DND-41 (cell line): ENCODE measurements around the gene OR5B21.

Source experiments
- ATAC-seq: fragments of 200-7000 bp; cut with Tn5 transposase; 3 replicates; pipeline ENCODE4 v1.9.1; 2021; ENCODE audit warnings: low read depth; ENCODE audit not compliant: insufficient read depth
- DNase-seq: peaks from one replicate; pipeline ENCODE4 v3.0.0-alpha.2; 2020
- H2AFZ ChIP-seq: 2 replicates; pipeline ENCODE4 v1.6.0; 2012; ENCODE audit warnings: low read depth, low read length
- H3K27ac ChIP-seq: 2 replicates; pipeline ENCODE4 v1.5.1; 2012; ENCODE audit warnings: low read length, inconsistent platforms
- H3K27me3 ChIP-seq: fragments of 200-600 bp; sonication (generic); 2 replicates; pipeline ENCODE4 v1.6.0; 2012; ENCODE audit warnings: low read length, mild to moderate bottlenecking, inconsistent platforms; ENCODE audit not compliant: insufficient read depth, poor library complexity
- H3K36me3 ChIP-seq: 2 replicates; pipeline ENCODE4 v1.5.1; 2012; ENCODE audit warnings: low read length, inconsistent platforms; ENCODE audit not compliant: insufficient read depth
- H3K4me1 ChIP-seq: 2 replicates; pipeline ENCODE4 v1.5.1; 2012; ENCODE audit warnings: mild to moderate bottlenecking, low read length; ENCODE audit not compliant: insufficient read depth
- H3K4me2 ChIP-seq: 2 replicates; pipeline ENCODE4 v1.6.0; 2012; ENCODE audit warnings: mild to moderate bottlenecking, moderate library complexity, low read length, inconsistent platforms; ENCODE audit not compliant: insufficient read depth
- H3K4me3 ChIP-seq, 2 experiments: fragments of 200-600 bp in 1 of 2; shearing (Covaris generic) in 1 of 2; 2 replicates each; pipeline ENCODE4 v1.5.1; 2012 to 2016; ENCODE audit warnings: inconsistent platforms in 2 of 2, low read length in 2 of 2, mild to moderate bottlenecking in 2 of 2, low read depth in 1 of 2, moderate library complexity in 1 of 2
- H3K79me2 ChIP-seq: 2 replicates; pipeline ENCODE4 v1.6.0; 2012; ENCODE audit warnings: low read length, inconsistent platforms; ENCODE audit not compliant: insufficient read depth
- H3K9ac ChIP-seq: 2 replicates; pipeline ENCODE4 v1.6.0; 2012; ENCODE audit warnings: low read depth, mild to moderate bottlenecking, inconsistent platforms, low read length, moderate library complexity
- H3K9me3 ChIP-seq: 2 replicates; pipeline ENCODE4 v1.5.1; 2012; ENCODE audit warnings: low read length, moderate library complexity, mild to moderate bottlenecking, inconsistent platforms; ENCODE audit not compliant: insufficient read depth, severe bottlenecking
- H4K20me1 ChIP-seq: 2 replicates; pipeline ENCODE4 v1.6.0; 2012; ENCODE audit warnings: low read length; ENCODE audit not compliant: insufficient read depth
- EZH2 ChIP-seq: IDR thresholded peaks from 3 replicates; pipeline ENCODE4 v1.6.1; 2012; ENCODE audit warnings: borderline replicate concordance, low read depth, mild to moderate bottlenecking, moderate library complexity, low read length, inconsistent platforms; ENCODE audit not compliant: severe bottlenecking
- TF ChIP-seq, protein P1 (sequence below): IDR thresholded peaks from 2 replicates; pipeline ENCODE4 v1.5.1; 2012; ENCODE audit warnings: borderline replicate concordance, low read length, moderate library complexity, mild to moderate bottlenecking; ENCODE audit not compliant: poor library complexity, severe bottlenecking; ENCODE audit errors: extremely low read depth

The OR5B21 gene

GRCh38 chr11:58509748-58510147 lies 1.8 kb upstream of the OR5B21 start:
- no peak overlapping the region for H3K4me3 ChIP-seq
- DNase-seq (no peak), ATAC-seq (no peak)
- TF ChIP-seq, protein P1, sequence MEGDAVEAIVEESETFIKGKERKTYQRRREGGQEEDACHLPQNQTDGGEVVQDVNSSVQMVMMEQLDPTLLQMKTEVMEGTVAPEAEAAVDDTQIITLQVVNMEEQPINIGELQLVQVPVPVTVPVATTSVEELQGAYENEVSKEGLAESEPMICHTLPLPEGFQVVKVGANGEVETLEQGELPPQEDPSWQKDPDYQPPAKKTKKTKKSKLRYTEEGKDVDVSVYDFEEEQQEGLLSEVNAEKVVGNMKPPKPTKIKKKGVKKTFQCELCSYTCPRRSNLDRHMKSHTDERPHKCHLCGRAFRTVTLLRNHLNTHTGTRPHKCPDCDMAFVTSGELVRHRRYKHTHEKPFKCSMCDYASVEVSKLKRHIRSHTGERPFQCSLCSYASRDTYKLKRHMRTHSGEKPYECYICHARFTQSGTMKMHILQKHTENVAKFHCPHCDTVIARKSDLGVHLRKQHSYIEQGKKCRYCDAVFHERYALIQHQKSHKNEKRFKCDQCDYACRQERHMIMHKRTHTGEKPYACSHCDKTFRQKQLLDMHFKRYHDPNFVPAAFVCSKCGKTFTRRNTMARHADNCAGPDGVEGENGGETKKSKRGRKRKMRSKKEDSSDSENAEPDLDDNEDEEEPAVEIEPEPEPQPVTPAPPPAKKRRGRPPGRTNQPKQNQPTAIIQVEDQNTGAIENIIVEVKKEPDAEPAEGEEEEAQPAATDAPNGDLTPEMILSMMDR, result no peak
- TF ChIP-seq EZH2, result no peak
- no peak overlapping the region for H2AFZ ChIP-seq
- no peaks in the 10 kb centered on the region for H4K20me1 ChIP-seq
- H3K9me3 ChIP-seq, result no peaks in the 10 kb centered on the region
- H3K4me2 ChIP-seq, result no peak overlapping the region
- H3K36me3 ChIP-seq, result no peaks in the 10 kb centered on the region
- H3K4me1 ChIP-seq, result no peaks in the 10 kb centered on the region
- no peak overlapping the region for H3K27ac ChIP-seq
- no peaks in the 10 kb centered on the region for H3K79me2 ChIP-seq
- no peak overlapping the region for H3K9ac ChIP-seq
- peaks cover 4% of the 10 kb centered on the region for H3K27me3 ChIP-seq

DNA sequence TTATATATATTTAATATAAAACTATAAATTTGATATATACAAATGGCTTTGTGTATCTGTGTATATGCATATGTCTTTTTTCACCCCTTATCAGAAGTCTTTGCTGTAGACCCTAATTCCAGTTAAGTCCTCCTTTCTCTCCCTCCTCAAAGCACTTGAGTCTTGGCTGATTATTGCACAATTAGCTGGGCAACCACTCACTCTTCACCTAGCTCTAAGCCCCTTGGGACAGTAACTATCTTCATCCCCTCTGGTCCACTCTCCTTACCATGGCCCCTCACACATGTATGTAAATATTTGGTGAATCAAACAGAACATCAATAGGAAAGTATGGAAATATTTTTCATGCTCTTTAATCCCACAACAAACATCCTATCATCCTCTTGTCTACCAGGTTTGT lies 909 bp upstream of the OR5B21 start:
- Histone ChIP-seq H3K79me2 (no peaks in the 10 kb centered on the region), H3K4me3 (no peak overlapping the region), H4K20me1 (no peaks in the 10 kb centered on the region), H3K4me2 (no peak overlapping the region), H3K27me3 (peaks cover 7% of the 10 kb centered on the region), H3K4me1 (no peaks in the 10 kb centered on the region), H3K27ac (no peak overlapping the region), H3K9ac (no peak overlapping the region), H2AFZ (no peak overlapping the region), H3K9me3 (no peaks in the 10 kb centered on the region), H3K36me3 (no peaks in the 10 kb centered on the region)
- no peak for DNase-seq
- TF ChIP-seq, protein P1, result no peak
- no peak for TF ChIP-seq EZH2
- ATAC-seq, result no peak

DNA sequence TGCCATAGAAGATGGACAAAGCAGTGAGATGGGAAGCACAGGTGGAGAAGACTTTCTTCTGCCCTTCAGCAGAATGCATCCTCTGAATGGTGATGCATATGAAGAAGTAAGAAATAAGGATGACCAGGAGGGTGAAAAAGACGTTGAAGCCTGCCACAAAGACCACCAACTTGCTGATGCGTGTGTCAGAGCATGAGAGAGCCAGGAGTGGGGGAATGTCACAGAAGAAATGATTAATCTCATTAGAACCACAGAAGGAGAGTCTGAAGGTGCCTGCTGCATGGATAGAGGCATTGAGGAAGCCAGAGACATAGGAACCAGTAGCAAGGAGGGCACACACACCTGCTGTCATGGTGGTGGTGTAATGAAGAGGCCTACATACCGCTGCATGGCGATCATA lies 550 bp downstream of the OR5B21 start:
- Histone ChIP-seq H3K4me1 (no peaks in the 10 kb centered on the region), H3K9me3 (no peaks in the 10 kb centered on the region), H3K9ac (no peak overlapping the region), H3K36me3 (no peaks in the 10 kb centered on the region), H3K79me2 (no peaks in the 10 kb centered on the region), H3K4me2 (no peak overlapping the region), H3K27me3 (peaks cover 7% of the 10 kb centered on the region), H3K27ac (no peak overlapping the region), H2AFZ (no peak overlapping the region), H3K4me3 (no peak overlapping the region), H4K20me1 (no peaks in the 10 kb centered on the region)
- TF ChIP-seq EZH2, result no peak
- TF ChIP-seq, protein P1, result no peak
- DNase-seq (no peak), ATAC-seq (no peak)

- no peak for ATAC-seq
- no peak overlapping the region for H2AFZ ChIP-seq
- no peak overlapping the region for H3K9ac ChIP-seq
- H3K27ac ChIP-seq, result no peak overlapping the region
- H3K79me2 ChIP-seq, result no peaks in the 10 kb centered on the region
- no peak overlapping the region for H3K4me3 ChIP-seq
- H3K36me3 ChIP-seq, result no peaks in the 10 kb centered on the region
- no peaks in the 10 kb centered on the region for H4K20me1 ChIP-seq
- no peaks in the 10 kb centered on the region for H3K9me3 ChIP-seq
- H3K4me1 ChIP-seq, result no peaks in the 10 kb centered on the region
- no peak overlapping the region for H3K4me2 ChIP-seq
- H3K27me3 ChIP-seq, result peaks cover 7% of the 10 kb centered on the region
- TF ChIP-seq, protein P1, result no peak
- no peak for TF ChIP-seq EZH2
- no peak for DNase-seq
Measured at GRCh38 chr11:58506935-58507334, 970 bp downstream of the OR5B21 start.
